ENCODE results near the gene MYCBP.
"Not testable (repeated sequence)": the region's sequence is repeated elsewhere in the genome, so short reads cannot be mapped to it uniquely, and the experiment has no call there.

- not testable (repeated sequence) for TF ChIP-seq CTCF (IDR thresholded peaks at IDR 0.05; ENCODE audit: low read depth, low read length, missing input control); YY1 (IDR thresholded peaks at IDR 0.05); RXRA (IDR thresholded peaks at IDR 0.05)
Measured at GRCh38 chr1:38914908-38915307, 41.8 kb upstream of the MYCBP start.

Measured in liver (tissue), 3 donors.